H1 (cell line): Measurements from ENCODE around the gene INTS1. TPM values are rescaled to one million over a fixed set of nuclear protein-coding genes. Genes with fewer than 3 reads are reported as not detected.

Source experiments
- EGR1 ChIP-seq: IDR thresholded peaks from 2 replicates; pipeline ENCODE4 v1.6.1; 2011; ENCODE audit warnings: low read depth, low read length, borderline replicate concordance
- polyA plus RNA-seq, 7 experiments: library from polyadenylated mRNA; depleted of rRNA in 3 of 7; stranded (reverse) in 5 of 7; unstranded in 2 of 7; fragments of >200 nt in 5 of 7; fragments of 200-250 nt in 2 of 7; gene quantifications; 1 replicate in 5 of 7; 2 replicates in 1 of 7; 4 replicates in 1 of 7; pipeline versions ENCODE4 v1.2.1 to v1.2.3, GENCODE V29; 2011 to 2013; ENCODE audit warnings: missing spikeins in 2 of 7, mixed read lengths in 2 of 7
- total RNA-seq: library from RNA; stranded (reverse); fragmentation: NEBNext Ultra II Directional; extraction: Animal tissue kit (Norgen Biotek cat#: 25700); gene quantifications from 2 replicates; pipeline ENCODE4 v1.2.1, GENCODE V29; 2021
- TF ChIP-seq, protein P1 (sequence below): IDR thresholded peaks from 2 replicates; pipeline ENCODE4 v1.6.1; 2012; ENCODE audit warnings: low read length, inconsistent platforms

The INTS1 gene
- total and polyA plus RNA-seq, 2 of the 8 experiments (the other 6 are each of a cell fraction or from before 2014, with no cell fraction given): 76.9 to 104 TPM

- no peak for TF ChIP-seq EGR1
- TF ChIP-seq, protein P1, sequence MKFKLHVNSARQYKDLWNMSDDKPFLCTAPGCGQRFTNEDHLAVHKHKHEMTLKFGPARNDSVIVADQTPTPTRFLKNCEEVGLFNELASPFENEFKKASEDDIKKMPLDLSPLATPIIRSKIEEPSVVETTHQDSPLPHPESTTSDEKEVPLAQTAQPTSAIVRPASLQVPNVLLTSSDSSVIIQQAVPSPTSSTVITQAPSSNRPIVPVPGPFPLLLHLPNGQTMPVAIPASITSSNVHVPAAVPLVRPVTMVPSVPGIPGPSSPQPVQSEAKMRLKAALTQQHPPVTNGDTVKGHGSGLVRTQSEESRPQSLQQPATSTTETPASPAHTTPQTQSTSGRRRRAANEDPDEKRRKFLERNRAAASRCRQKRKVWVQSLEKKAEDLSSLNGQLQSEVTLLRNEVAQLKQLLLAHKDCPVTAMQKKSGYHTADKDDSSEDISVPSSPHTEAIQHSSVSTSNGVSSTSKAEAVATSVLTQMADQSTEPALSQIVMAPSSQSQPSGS: no peak
These were observed 28.8 kb downstream of the INTS1 start (continued) for GRCh38 chr7:1475393-1475792.
